Ascending aorta (tissue), 2 donors: ENCODE data around the gene MMD2. TPM values are rescaled to one million over a fixed set of nuclear protein-coding genes. Genes with fewer than 3 reads are reported as not detected.
A peak's percentile ranks its signal among the peaks of the same experiment; 100 is the strongest.
"Not testable (repeated sequence)": the region's sequence is repeated elsewhere in the genome, so short reads cannot be mapped to it uniquely, and the experiment has no call there.

ENCODE experiments used
- DNase-seq, 2 donors: peaks; one replicate each; pipeline ENCODE4 v3.0.0-alpha.2; 2019; ENCODE audit warnings: low spot score in 2 of 2
- H3K27ac ChIP-seq, 2 donors: fragments of 200-600 bp; sonication (generic); one replicate each; pipeline ENCODE4 v1.5.1; 2016 to 2017; ENCODE audit warnings: mild to moderate bottlenecking in 1 of 2
- H3K27me3 ChIP-seq: fragments of 200-600 bp; sonication (generic); one replicate; pipeline ENCODE4 v1.5.1; 2017
- H3K36me3 ChIP-seq, 2 donors: fragments of 200-600 bp; sonication (generic); one replicate each; pipeline ENCODE4 v1.5.1; 2016
- H3K4me1 ChIP-seq, 2 donors: fragments of 200-600 bp; sonication (generic); one replicate each; pipeline ENCODE4 v1.5.1; 2016 to 2017; ENCODE audit warnings: mild to moderate bottlenecking in 1 of 2
- H3K4me3 ChIP-seq, 2 donors: fragments of 200-600 bp; sonication (generic); one replicate each; pipeline ENCODE4 v1.5.1; 2016 to 2017; ENCODE audit warnings: mild to moderate bottlenecking in 1 of 2
- H3K9me3 ChIP-seq, 2 donors: fragments of 200-600 bp; sonication (generic); one replicate each; pipeline ENCODE4 v1.5.1; 2016
- intact Hi-C: fragments of 100-400 bp; cut with DNase I; formaldehyde crosslinking; loops from one replicate; pipeline ENCODE4 v1.15.1; 2023
- total RNA-seq: library from RNA; depleted of rRNA; stranded (reverse); fragments of >200 nt; gene quantifications from one replicate; pipeline ENCODE4 v1.1.0, GENCODE V29; 2016
- TF ChIP-seq, protein P1 (sequence below), 3 experiments: fragments of 200-600 bp in 2 of 3; fragments of 450-650 bp in 1 of 3; sonication (generic) in 2 of 3; IDR thresholded peaks; one replicate each; pipeline ENCODE4 v1.5.1; 2016 to 2019; ENCODE audit warnings: antibody characterized with exemption in 3 of 3, mild to moderate bottlenecking in 1 of 3, moderate library complexity in 1 of 3

The MMD2 gene
- total RNA-seq, 1 donor from 2014 or later: not detected

- H3K27ac ChIP-seq: peak overlapping the region; percentile 83 to 96
- no peaks in the 10 kb centered on the region for H3K4me1 ChIP-seq
- peak overlapping the region; percentile 67 to 96 for H3K4me3 ChIP-seq
- H3K27me3 ChIP-seq: no peaks in the 10 kb centered on the region
- intact Hi-C loops: loop anchor here (2.0 to 10.0 kb wide), 3 partner anchors 74 to 199 kb away; partner anchors contain the start of genes AP5Z1, RADIL and RBAK
- DNase-seq: peak; percentile 39 to 92
- peaks cover 19 to 23% of the 10 kb centered on the region in 2 donors for H3K36me3 ChIP-seq
- TF ChIP-seq, protein P1, sequence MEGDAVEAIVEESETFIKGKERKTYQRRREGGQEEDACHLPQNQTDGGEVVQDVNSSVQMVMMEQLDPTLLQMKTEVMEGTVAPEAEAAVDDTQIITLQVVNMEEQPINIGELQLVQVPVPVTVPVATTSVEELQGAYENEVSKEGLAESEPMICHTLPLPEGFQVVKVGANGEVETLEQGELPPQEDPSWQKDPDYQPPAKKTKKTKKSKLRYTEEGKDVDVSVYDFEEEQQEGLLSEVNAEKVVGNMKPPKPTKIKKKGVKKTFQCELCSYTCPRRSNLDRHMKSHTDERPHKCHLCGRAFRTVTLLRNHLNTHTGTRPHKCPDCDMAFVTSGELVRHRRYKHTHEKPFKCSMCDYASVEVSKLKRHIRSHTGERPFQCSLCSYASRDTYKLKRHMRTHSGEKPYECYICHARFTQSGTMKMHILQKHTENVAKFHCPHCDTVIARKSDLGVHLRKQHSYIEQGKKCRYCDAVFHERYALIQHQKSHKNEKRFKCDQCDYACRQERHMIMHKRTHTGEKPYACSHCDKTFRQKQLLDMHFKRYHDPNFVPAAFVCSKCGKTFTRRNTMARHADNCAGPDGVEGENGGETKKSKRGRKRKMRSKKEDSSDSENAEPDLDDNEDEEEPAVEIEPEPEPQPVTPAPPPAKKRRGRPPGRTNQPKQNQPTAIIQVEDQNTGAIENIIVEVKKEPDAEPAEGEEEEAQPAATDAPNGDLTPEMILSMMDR (IDR thresholded peaks at IDR 0.05): peak; percentile 66 to 86 (median 78)
- H3K9me3 ChIP-seq: no peaks in the 10 kb centered on the region
Observed at GRCh38 chr7:4973728-4974198, 14.8 kb upstream of the MMD2 start.

DNA sequence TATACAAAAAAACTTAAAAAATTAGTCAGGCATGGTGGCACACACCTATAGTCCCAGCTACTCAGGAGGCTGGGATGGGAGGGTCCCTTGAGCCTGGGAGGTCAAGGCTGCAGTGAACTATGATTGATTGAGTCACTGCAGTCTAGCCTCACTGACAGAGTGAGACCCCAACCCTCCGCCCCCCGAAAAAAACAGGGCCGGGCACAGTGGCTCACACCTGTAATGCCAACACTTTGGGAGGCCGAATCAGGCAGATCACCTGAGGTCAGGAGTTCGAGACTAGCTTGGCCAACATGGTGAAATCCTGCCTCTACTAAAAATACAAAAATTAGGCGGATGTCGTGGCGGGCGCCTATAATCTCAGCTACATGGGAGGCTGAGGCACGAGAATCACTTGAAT is 13.5 kb upstream of the MMD2 start:
- not testable (repeated sequence) for H3K9me3 ChIP-seq, H3K36me3 ChIP-seq, H3K27ac ChIP-seq, H3K4me3 ChIP-seq, H3K4me1 ChIP-seq, H3K27me3 ChIP-seq
- peak in 1 of 2 donors; percentile 53 for DNase-seq
- intact Hi-C loops: loop anchor here (5.0 to 10.0 kb wide), 2 partner anchors 75 to 198 kb away; partner anchors contain the start of genes AP5Z1 and RBAK

DNA sequence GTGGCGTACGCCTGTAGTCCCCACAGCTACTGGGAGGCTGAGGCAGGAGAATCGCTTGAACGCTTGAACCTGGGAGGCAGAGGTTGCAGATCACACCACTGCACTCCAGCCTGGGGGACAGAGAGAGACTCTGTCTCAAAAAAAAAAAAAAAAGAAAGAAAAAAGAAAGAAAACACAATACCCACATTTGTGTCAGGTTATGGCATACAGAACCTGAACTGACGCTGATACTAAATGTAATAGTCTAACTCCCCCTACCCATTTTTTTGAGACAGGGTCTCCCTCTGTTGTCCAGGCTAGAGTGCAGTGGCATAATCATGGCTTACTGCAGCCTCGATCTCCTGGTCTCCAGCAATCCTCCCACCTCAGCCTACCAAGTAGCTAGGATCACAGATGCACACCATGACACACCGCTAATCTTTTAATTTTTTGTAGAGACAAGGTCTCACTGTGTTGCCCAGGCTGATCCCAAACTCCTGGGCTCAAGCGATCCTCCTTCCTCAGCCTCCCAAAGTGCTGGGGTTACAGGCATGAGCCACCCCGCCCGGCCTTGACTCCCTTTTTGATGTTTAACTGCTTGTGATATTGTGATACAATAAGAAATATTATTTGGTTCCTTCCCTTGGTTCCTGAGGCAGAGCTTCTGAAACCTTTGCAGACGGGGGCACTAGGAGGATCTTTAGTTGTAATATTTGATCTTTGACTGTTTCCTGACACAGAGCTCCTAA is 6.5 kb upstream of the MMD2 start:
- no peaks in the 10 kb centered on the region for H3K9me3 ChIP-seq
- intact Hi-C loops: no loop called here
- no peaks in the 10 kb centered on the region for H3K27me3 ChIP-seq
- no peaks in the 10 kb centered on the region for H3K4me1 ChIP-seq
- H3K4me3 ChIP-seq: no peak overlapping the region
- TF ChIP-seq, protein P1 (IDR thresholded peaks at IDR 0.05): no peak
- peak in 1 of 2 donors; percentile 37 for DNase-seq
- no peak overlapping the region for H3K27ac ChIP-seq
- H3K36me3 ChIP-seq: no peaks in the 10 kb centered on the region

DNA sequence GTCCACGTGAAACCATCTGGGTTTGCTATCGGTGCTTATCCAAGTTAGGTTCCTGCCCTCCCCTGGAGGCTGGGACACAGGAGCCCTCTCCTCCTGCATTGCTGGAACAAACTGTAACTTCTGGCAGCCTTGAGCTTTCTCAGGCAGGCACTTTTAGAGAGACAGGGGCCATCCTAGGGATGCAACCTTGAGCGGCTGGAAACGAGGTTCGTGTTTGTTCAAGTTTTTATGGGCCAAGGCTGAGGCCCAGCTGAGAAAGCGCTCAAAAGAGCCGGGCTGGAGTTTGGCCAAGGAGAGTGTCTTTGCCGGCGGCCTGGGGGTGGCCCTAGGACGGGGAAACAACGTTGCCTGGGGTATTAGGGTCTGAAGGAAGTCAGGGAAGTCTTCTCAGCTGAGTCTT is 5.5 kb upstream of the MMD2 start:
- Histone ChIP-seq H3K27me3 (no peaks in the 10 kb centered on the region), H3K4me1 (no peaks in the 10 kb centered on the region), H3K9me3 (no peaks in the 10 kb centered on the region), H3K27ac (no peak overlapping the region), H3K36me3 (no peaks in the 10 kb centered on the region), H3K4me3 (no peak overlapping the region)
- intact Hi-C loops: no loop called here
- TF ChIP-seq, protein P1 (IDR thresholded peaks at IDR 0.05): no peak
- DNase-seq: peak in 1 of 2 donors; percentile 28

DNA sequence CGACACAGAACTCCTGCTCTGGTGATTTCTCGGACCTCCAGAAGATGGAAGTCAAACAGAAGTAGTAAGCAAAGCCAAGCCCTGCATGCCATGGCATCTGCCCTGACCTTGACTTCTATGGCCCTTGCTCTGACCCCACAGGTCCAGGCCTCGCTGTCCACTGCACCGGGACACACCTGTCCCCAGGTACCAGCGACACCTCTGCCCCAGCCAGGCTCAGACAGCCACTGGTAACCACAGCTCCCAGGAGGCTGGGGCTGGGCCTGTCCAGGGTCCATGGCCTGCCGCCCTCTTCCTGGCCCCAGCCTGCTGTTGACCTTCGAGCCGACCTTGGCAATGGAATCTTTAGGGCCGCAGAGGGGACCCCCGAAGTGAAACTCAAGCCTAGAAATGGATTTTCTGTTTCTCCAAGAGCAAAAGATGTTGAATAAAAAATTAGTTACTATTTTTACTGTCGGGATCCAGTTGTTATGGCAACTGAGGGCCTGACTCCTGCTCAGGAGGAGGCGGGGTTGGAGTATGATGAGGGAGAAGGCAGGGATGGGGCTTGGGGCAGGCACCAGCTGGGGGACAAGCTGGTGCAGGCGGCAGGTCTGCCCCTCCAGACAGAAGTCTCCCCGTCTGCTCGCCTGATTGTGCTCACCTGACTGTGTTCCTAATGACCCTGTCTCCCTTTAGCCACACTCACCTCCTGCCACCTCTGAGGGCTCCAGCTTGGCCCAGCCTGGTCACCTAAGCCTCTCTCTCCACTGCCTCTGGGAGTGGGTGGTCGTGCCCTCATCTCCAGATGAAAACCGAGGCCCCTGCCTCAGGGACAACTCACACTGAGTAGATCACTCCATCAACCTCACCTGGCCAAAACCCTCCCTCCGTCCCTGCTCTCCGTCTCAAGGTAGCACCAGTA is 4.1 kb upstream of the MMD2 start:
- DNase-seq: peak in 1 of 2 donors; percentile 42

More for the DNA sequence above, 4.1 kb upstream of the MMD2 start:
- H3K4me3 ChIP-seq: no peak overlapping the region
- TF ChIP-seq, protein P1 (IDR thresholded peaks at IDR 0.05): no peak
- intact Hi-C loops: no loop called here
- no peaks in the 10 kb centered on the region for H3K36me3 ChIP-seq
- peaks cover 5 to 7% of the 10 kb centered on the region in 2 donors for H3K4me1 ChIP-seq
- H3K9me3 ChIP-seq: no peaks in the 10 kb centered on the region
- peaks cover 11% of the 10 kb centered on the region for H3K27me3 ChIP-seq
- H3K27ac ChIP-seq: no peak overlapping the region
